Stimulated activated CD4-positive, alpha-beta T cell treated with anti-CD3 and anti-CD28 coated beads, Interleukin-2, amount 100 ng/mL, for 4 hours (primary cell): ENCODE measurements around the gene ADAMTS7.
"Not testable (repeated sequence)": the region's sequence is repeated elsewhere in the genome, so short reads cannot be mapped to it uniquely, and the experiment has no call there.

ENCODE experiments used
- DNase-seq: peaks from one replicate; pipeline ENCODE4 v3.0.0-alpha.2; 2020; ENCODE audit warnings: low read depth

ADAMTS7 gene

GRCh38 chr15:78779176-78779785, 32.0 kb downstream of the ADAMTS7 start:
- DNase-seq = not testable (repeated sequence)

GRCh38 chr15:78778422-78778821, 32.8 kb downstream of the ADAMTS7 start:
- DNase-seq = no peak

GRCh38 chr15:78777953-78778345, 33.3 kb downstream of the ADAMTS7 start:
- not testable (repeated sequence) for DNase-seq

GRCh38 chr15:78777290-78777952, 33.8 kb downstream of the ADAMTS7 start:
- DNase-seq = not testable (repeated sequence)

GRCh38 chr15:78776046-78776925, 35.0 kb downstream of the ADAMTS7 start:
- DNase-seq = not testable (repeated sequence)

- DNase-seq = no peak
Measured at GRCh38 chr15:78775472-78775871, 35.8 kb downstream of the ADAMTS7 start.

GRCh38 chr15:78774451-78774990, 36.7 kb downstream of the ADAMTS7 start:
- not testable (repeated sequence) for DNase-seq

- DNase-seq = not testable (repeated sequence)
Measured at GRCh38 chr15:78773765-78774450, 37.4 kb downstream of the ADAMTS7 start.

GRCh38 chr15:78772738-78773137, 38.5 kb downstream of the ADAMTS7 start:
- no peak for DNase-seq

GRCh38 chr15:78771436-78772000, 39.7 kb downstream of the ADAMTS7 start:
- not testable (repeated sequence) for DNase-seq

GRCh38 chr15:78771020-78771419, 40.2 kb downstream of the ADAMTS7 start:
- DNase-seq = not testable (repeated sequence)

GRCh38 chr15:78769473-78770225, 41.6 kb downstream of the ADAMTS7 start:
- DNase-seq = not testable (repeated sequence)

GRCh38 chr15:78768531-78769408, 42.5 kb downstream of the ADAMTS7 start:
- no peak for DNase-seq

GRCh38 chr15:78768096-78768495, 43.2 kb downstream of the ADAMTS7 start:
- DNase-seq = no peak

- DNase-seq = no peak
Measured at GRCh38 chr15:78767331-78767951, 43.8 kb downstream of the ADAMTS7 start.

- DNase-seq = not testable (repeated sequence)
Measured at GRCh38 chr15:78766641-78767071, 44.6 kb downstream of the ADAMTS7 start.

- no peak for DNase-seq
Measured at GRCh38 chr15:78766041-78766440, 45.2 kb downstream of the ADAMTS7 start.

- not testable (repeated sequence) for DNase-seq
Measured at GRCh38 chr15:78765154-78765860, 46.0 kb downstream of the ADAMTS7 start.
